Calu3 (cell line): ENCODE results near the gene KCNK10. TPM values are rescaled to one million over a fixed set of nuclear protein-coding genes. Genes with fewer than 3 reads are reported as not detected.

Experiments
- BruUV-seq: library from RNA; stranded (reverse); fragments of 400-500 nt; replicated peaks from 2 replicates; lab custom pipeline; 2021; lab: Mats Ljungman, UMichigan
- CTCF ChIA-PET: fragments of 300-600 bp; sonication (Branson Sonifier 250); formaldehyde crosslinking; loops from one replicate; lab custom pipeline; 2022; ENCODE audit warnings: antibody characterized with exemption; lab: Charles Lee
- DNase-seq: peaks from one replicate; pipeline ENCODE4 v3.0.0; 2022
- H3K27ac Mint-ChIP-seq: one replicate; pipeline ENCODE4 v1.8.0; 2022; ENCODE audit warnings: mixed read lengths; ENCODE audit not compliant: unreplicated experiment
- H3K27me3 Mint-ChIP-seq: one replicate; pipeline ENCODE4 v1.8.0; 2022; ENCODE audit warnings: mixed read lengths; ENCODE audit not compliant: unreplicated experiment
- H3K36me3 Mint-ChIP-seq: one replicate; pipeline ENCODE4 v1.8.0; 2022; ENCODE audit warnings: mild to moderate bottlenecking, moderate library complexity, mixed read lengths; ENCODE audit not compliant: insufficient read depth, unreplicated experiment
- H3K4me1 Mint-ChIP-seq: one replicate; pipeline ENCODE4 v1.8.0; 2022; ENCODE audit warnings: mild to moderate bottlenecking, low read depth, mixed read lengths; ENCODE audit not compliant: unreplicated experiment
- H3K4me3 Mint-ChIP-seq: one replicate; pipeline ENCODE4 v1.8.0; 2022; ENCODE audit warnings: mild to moderate bottlenecking, low read depth, moderate library complexity, mixed read lengths; ENCODE audit not compliant: unreplicated experiment
- H3K9me3 Mint-ChIP-seq: one replicate; pipeline ENCODE4 v1.8.0; 2022; ENCODE audit warnings: low read depth, mixed read lengths; ENCODE audit not compliant: unreplicated experiment
- CTCF ChIP-seq: fragments of 200-600 bp; IDR thresholded peaks from one replicate; pipeline ENCODE4 v1.8.0; 2022; ENCODE audit warnings: antibody characterized with exemption; ENCODE audit not compliant: unreplicated experiment
- intact Hi-C: fragments of 100-400 bp; cut with micrococcal nuclease; formaldehyde crosslinking; loops from one replicate; pipeline ENCODE4 v1.10.0; 2022; ENCODE audit not compliant: unreplicated experiment
- total RNA-seq: library from RNA; stranded (reverse); gene quantifications from 2 replicates; pipeline ENCODE4 v1.2.3, GENCODE V29; 2022

Gene KCNK10
- total RNA-seq, 1 experiment from 2014 or later, result not detected

GRCh38 chr14:88311780-88312179 lies 11.3 kb downstream of the KCNK10 start:
- Mint-ChIP-seq H3K9me3 (no peaks in the 10 kb centered on the region), H3K4me1 (no peaks in the 10 kb centered on the region), H3K27ac (no peak overlapping the region), H3K27me3 (no peaks in the 10 kb centered on the region), H3K36me3 (no peaks in the 10 kb centered on the region), H3K4me3 (no peak overlapping the region)
- BruUV-seq, result no TSS peak
- DNase-seq, result no peak
- TF ChIP-seq CTCF, result no peak
- intact Hi-C loops, result no loop called here
- CTCF ChIA-PET, result no interaction called here

- intact Hi-C loops, result no loop called here
- no peaks in the 10 kb centered on the region for H3K27me3 Mint-ChIP-seq
- TF ChIP-seq CTCF, result no peak
- BruUV-seq, result no TSS peak
- H3K4me3 Mint-ChIP-seq, result no peak overlapping the region
- H3K4me1 Mint-ChIP-seq, result no peaks in the 10 kb centered on the region
- CTCF ChIA-PET, result no interaction called here
- DNase-seq, result no peak
- H3K27ac Mint-ChIP-seq, result no peak overlapping the region
- H3K36me3 Mint-ChIP-seq, result no peaks in the 10 kb centered on the region
- no peaks in the 10 kb centered on the region for H3K9me3 Mint-ChIP-seq
Observed at GRCh38 chr14:88310449-88310848, 12.6 kb downstream of the KCNK10 start.

GRCh38 chr14:88310021-88310420 lies 13.0 kb downstream of the KCNK10 start:
- no peaks in the 10 kb centered on the region for H3K4me1 Mint-ChIP-seq
- DNase-seq, result no peak
- no peaks in the 10 kb centered on the region for H3K36me3 Mint-ChIP-seq
- CTCF ChIA-PET, result no interaction called here
- BruUV-seq, result no TSS peak
- no peak for TF ChIP-seq CTCF
- H3K9me3 Mint-ChIP-seq, result no peaks in the 10 kb centered on the region
- intact Hi-C loops, result no loop called here
- H3K4me3 Mint-ChIP-seq, result no peak overlapping the region
- no peaks in the 10 kb centered on the region for H3K27me3 Mint-ChIP-seq
- no peak overlapping the region for H3K27ac Mint-ChIP-seq

- Mint-ChIP-seq H3K9me3 (no peaks in the 10 kb centered on the region), H3K4me3 (no peak overlapping the region), H3K36me3 (no peaks in the 10 kb centered on the region), H3K4me1 (no peaks in the 10 kb centered on the region), H3K27me3 (peaks cover 17% of the 10 kb centered on the region), H3K27ac (no peak overlapping the region)
- no peak for TF ChIP-seq CTCF
- no TSS peak for BruUV-seq
- intact Hi-C loops, result no loop called here
- no peak for DNase-seq
- CTCF ChIA-PET, result no interaction called here
Observed at GRCh38 chr14:88305528-88306322, 17.3 kb downstream of the KCNK10 start.
